Ureter (tissue), 1 donor: ENCODE measurements around the gene VOPP1. TPM values are rescaled to one million over a fixed set of nuclear protein-coding genes. Genes with fewer than 3 reads are reported as not detected.

ENCODE experiments used
- DNase-seq: peaks from one replicate; pipeline ENCODE4 v3.0.0-alpha.2; 2020; ENCODE audit warnings: low spot score
- total RNA-seq: library from RNA; stranded (reverse); gene quantifications from one replicate; pipeline ENCODE4 v1.2.4, GENCODE V29; 2023
- donor health status: DM: yes; HTN: yes; CAD: no.

The VOPP1 gene
- total RNA-seq, 1 donor from 2014 or later = 47.1 TPM

DNA sequence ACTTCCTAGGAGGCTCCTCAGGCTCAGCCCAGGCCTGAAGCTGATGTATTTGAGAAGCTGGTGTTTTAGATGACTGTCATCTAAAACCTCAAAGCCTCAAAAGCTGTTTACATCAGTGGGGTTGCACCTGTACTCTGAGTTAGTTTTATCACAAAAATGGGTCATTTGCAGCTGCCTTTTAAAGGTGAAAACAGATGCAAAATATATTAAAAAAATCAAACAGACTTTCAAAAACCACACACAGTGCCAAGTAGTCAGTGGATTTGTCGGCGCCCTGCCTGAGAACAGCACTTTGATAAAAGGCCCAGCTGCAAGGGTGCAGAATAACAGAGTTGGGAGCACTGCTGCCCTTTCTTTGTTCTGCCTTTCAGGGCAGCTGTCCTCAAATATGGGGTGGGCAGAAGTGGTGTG is 103.0 kb downstream of the VOPP1 start:
- DNase-seq = no peak

GRCh38 chr7:55468495-55468894 is 103.8 kb downstream of the VOPP1 start:
- DNase-seq = no peak

DNA sequence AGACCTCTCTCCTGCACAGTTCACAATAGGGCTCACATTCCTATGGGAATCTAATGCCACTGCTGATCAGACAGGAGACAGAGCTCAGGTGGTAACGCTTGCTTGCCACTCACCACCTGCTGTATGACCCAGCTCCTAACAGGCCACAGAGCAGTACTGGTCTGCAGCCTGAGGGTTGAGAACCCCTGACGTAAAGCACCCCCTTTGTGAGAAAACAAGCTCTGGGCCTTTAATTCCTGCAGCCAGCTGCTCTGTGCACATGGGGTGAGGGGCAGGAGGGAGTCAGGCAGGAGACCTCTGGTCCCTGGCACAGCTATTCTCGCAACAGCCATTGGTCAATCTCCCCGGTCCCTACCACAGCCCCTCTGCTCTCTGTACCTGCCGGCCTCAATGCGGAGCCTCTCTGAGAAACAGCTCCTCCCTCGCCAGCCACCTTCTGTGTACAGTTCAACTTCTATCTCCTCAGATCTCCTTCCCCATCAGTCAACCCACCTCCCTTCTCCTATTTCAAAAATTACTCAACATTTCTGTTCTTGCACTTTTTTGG is 105.2 kb downstream of the VOPP1 start:
- no peak for DNase-seq

GRCh38 chr7:55465691-55466090 is 106.6 kb downstream of the VOPP1 start:
- DNase-seq = no peak

GRCh38 chr7:55464422-55464821 is 107.9 kb downstream of the VOPP1 start:
- no peak for DNase-seq

- no peak for DNase-seq
Measured at GRCh38 chr7:55463686-55464262, 108.5 kb downstream of the VOPP1 start.

GRCh38 chr7:55458351-55458750 is 114.0 kb downstream of the VOPP1 start:
- no peak for DNase-seq

DNA sequence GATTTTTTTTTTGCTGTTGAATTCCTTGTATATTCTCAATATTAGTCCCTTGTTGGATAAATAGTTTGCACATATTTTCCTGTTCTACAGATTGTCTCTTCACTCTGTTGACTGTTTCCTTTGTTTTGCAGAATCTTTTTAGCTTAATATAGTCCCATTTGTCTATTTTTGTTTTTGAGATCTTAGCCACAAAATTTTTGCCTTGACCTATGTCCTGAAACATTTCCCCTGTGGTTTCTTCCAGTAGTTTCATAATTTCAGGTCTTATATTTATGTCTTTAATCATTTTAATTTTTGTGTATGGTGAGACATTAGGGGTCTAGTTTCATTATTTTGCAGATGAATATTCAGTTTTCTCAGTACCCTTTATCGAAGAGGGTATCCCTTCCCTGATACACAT is 114.5 kb downstream of the VOPP1 start:
- DNase-seq = no peak

DNA sequence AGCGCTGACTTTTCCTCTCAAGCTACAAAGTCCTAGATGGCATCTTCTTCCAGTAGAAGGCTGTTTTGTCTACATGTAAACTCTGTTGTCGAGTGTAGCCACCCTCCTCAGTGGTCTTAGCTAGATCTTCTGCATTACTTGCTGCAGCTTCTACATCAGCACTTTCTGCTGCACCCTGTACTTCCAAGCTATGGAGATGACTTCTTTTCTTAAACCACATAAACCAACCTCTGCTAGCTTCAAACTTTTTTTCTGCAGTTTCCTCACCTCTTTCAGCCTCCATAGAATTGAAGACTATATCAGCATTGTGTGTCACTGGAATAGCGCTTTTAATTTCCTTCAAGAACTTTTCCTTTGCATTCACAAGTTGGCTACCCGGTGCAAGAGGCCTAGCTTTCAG is 119.3 kb downstream of the VOPP1 start:
- DNase-seq = no peak

GRCh38 chr7:55449992-55450535 is 122.2 kb downstream of the VOPP1 start:
- no peak for DNase-seq

DNA sequence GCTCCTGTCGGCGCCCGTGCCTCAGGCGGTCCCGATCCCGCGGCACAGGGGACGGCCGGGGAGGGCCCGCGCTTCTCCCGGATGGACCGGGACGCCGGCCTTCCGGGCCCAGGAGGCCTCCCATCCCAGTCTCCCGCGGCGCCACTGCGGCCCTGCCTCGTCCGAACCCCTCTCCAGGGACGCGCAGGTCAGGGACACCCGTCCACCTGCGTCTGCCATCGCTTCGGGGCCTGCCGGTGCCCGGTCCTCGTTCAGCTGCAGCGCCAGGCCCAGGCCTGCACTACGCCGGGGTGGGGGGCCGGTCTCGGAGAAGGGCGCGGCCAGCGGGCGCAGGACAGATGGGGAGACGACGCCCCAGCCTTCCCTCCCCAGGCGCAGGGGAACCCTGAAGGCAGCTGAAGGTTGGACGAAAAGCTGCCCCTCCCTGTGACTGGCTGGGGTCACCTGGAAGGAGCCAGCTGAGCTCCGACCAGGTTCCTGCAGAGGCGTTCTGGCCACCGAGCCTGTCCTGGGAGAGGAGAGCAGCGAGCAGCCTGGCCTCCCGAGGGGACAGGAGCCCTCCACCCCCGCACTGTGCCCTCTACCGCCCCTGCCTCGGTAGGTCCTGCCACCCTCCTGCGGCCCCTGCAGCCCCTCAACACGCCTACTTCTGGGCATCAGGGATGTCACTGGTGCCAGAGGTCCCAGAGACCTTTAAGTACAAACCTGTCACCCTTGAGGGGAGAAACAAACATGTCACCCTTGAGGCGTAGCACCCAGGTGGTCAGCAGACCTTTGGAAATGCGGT is 122.9 kb downstream of the VOPP1 start:
- DNase-seq = no peak

- DNase-seq = no peak
Measured at GRCh38 chr7:55448526-55448925, 123.8 kb downstream of the VOPP1 start.

DNA sequence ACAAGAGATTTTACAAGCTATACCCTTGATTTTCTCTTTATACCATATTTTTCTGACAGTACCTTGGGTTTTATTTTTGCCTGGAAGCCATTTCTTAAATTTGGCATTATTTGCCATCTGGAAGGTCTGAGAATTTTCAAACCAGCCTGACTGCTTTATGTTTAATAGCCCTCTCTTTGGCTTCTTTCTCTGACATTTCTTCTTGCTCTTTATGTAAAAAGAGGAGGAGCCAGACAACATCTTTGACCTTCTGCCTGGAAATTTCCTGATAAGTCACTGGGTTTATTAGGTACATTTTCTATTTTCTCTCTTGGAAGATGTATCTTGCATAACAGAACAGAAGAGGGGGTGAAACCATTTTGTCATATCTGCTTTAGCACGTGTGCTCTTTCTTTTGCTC is 127.5 kb downstream of the VOPP1 start:
- no peak for DNase-seq

- no peak for DNase-seq
Measured at GRCh38 chr7:55441774-55442522, 130.4 kb downstream of the VOPP1 start.

DNA sequence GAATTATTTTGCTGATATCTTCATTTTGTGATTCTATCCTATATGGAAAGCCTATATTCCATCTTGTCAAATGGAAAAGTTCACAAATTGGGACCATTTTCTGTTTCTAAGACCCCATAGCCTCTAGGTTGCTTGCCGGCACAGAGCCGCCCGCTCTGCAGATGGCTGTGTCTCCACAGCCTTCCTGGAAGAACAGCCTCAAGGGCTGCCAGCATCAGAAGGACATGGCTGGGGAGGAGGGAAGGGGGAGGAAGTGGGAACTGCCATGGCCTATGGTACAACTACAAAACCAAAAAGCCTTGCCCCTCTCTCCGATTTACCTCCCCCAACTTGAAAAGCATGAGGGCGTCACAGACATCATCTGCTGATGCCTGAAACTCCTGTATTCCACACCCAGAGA is 131.3 kb downstream of the VOPP1 start:
- no peak for DNase-seq

GRCh38 chr7:55440040-55440690 is 132.1 kb downstream of the VOPP1 start:
- DNase-seq = no peak

- no peak for DNase-seq
Measured at GRCh38 chr7:55439627-55440026, 132.7 kb downstream of the VOPP1 start.

- DNase-seq = no peak
Measured at GRCh38 chr7:55438757-55439525, 133.4 kb downstream of the VOPP1 start.

- DNase-seq = no peak
Measured at GRCh38 chr7:55438085-55438756, 134.1 kb downstream of the VOPP1 start.

GRCh38 chr7:55437375-55437774 is 134.9 kb downstream of the VOPP1 start:
- DNase-seq = no peak
